Neutrophil (primary cell): Measurements from ENCODE around the gene NPEPL1.

Experiments
- H3K27ac ChIP-seq: fragments of 200-600 bp; sonication (generic); 2 replicates; pipeline ENCODE4 v1.5.1; 2016; ENCODE audit warnings: mild to moderate bottlenecking, moderate library complexity
- H3K27me3 ChIP-seq: fragments of 200-600 bp; sonication (generic); 2 replicates; pipeline ENCODE4 v1.6.0; 2016; ENCODE audit warnings: mild to moderate bottlenecking
- H3K36me3 ChIP-seq: fragments of 200-600 bp; sonication (generic); 2 replicates; pipeline ENCODE4 v1.5.1; 2017
- H3K4me1 ChIP-seq, 2 experiments: fragments of 200-600 bp in 1 of 2; sonication (generic) in 1 of 2; 1 replicate in 1 of 2; 2 replicates in 1 of 2; pipeline versions ENCODE4 v1.5.1 to v1.6.1; 2013 to 2016; ENCODE audit warnings: low read depth in 1 of 2, low read length in 1 of 2, mild to moderate bottlenecking in 1 of 2, moderate library complexity in 1 of 2; ENCODE audit not compliant: control insufficient read depth in 1 of 2, insufficient read depth in 1 of 2
- H3K4me3 ChIP-seq, 2 experiments: fragments of 200-600 bp in 1 of 2; sonication (generic) in 1 of 2; 1 replicate in 1 of 2; 2 replicates in 1 of 2; pipeline ENCODE4 v1.5.1; 2013 to 2016; ENCODE audit warnings: low read depth in 1 of 2, low read length in 1 of 2, mild to moderate bottlenecking in 1 of 2, moderate library complexity in 1 of 2
- H3K9me3 ChIP-seq: fragments of 200-600 bp; sonication (generic); 2 replicates; pipeline ENCODE4 v1.5.1; 2016
- CTCF ChIP-seq: fragments of 200-600 bp; sonication (generic); IDR thresholded peaks from 2 replicates; pipeline ENCODE4 v1.5.1; 2016; ENCODE audit warnings: antibody characterized with exemption

Gene NPEPL1

GRCh38 chr20:58763076-58763475, 70.5 kb downstream of the NPEPL1 start:
- peaks cover 17% of the 10 kb centered on the region for H3K27me3 ChIP-seq
- no peak for TF ChIP-seq CTCF
- H3K27ac ChIP-seq, result no peak overlapping the region
- no peaks in the 10 kb centered on the region for H3K36me3 ChIP-seq
- H3K9me3 ChIP-seq, result no peaks in the 10 kb centered on the region
- H3K4me1 ChIP-seq, result no peaks in the 10 kb centered on the region
- H3K4me3 ChIP-seq, result no peak overlapping the region
